ENCODE data around the gene DOCK2. TPM values are rescaled to one million over a fixed set of nuclear protein-coding genes. Genes with fewer than 3 reads are reported as not detected.

Gene DOCK2
- total RNA-seq, 1 experiment from 2014 or later = 2.2 TPM

DNA sequence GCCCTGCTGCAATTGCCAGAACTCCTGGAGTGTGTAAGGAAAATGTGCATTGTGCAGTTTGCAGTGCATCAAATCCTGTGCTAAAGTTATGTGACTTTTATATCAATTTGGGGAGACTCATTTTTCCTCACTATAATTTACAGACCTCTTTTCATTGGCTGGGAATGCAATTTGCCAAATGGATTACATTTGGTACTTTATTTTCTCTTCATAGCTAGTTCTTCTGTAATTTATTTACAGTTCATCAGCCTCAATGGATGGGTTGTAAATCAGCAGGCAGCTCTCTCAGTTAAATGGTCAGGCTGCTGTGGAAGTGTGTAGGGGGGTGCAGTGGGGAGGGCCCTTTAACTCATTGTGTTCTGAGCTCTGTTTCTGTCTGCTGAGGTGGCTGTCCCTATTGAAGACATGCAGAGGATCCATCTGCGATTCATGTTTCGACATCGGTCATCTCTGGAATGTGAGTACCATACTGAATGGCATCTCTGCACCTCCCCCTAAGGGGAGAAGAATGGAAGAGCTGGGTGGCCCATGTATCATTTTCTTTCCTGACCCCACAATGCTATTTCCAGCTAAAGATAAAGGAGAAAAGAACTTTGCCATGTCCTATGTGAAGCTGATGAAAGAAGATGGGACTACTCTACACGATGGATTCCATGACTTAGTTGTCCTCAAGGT, 74.6 kb downstream of the DOCK2 start:
- Histone ChIP-seq H3K9me3 (ENCODE audit: low read depth, low read length, poor library complexity, severe bottlenecking) (no peaks in the 10 kb centered on the region), H3K4me1 (ENCODE audit: insufficient read depth, low read length, poor library complexity, severe bottlenecking) (peaks cover 7% of the 10 kb centered on the region), H3K27me3 (replicated peaks; ENCODE audit: insufficient read depth, low read depth, low read length, poor library complexity) (no peaks in the 10 kb centered on the region), H3K4me3 (ENCODE audit: low read depth, low read length, poor library complexity, severe bottlenecking) (no peak overlapping the region), H3K27ac (ENCODE audit: low read depth, low read length, poor library complexity, severe bottlenecking) (no peak overlapping the region), H3K36me3 (ENCODE audit: insufficient read depth, low read length, poor library complexity, severe bottlenecking) (no peaks in the 10 kb centered on the region)
- POLR2A ChIA-PET (ENCODE audit: low non-redundant PET) = no interaction called here
- intact Hi-C loops (cut with micrococcal nuclease; ENCODE audit: unreplicated experiment) = no loop called here
- no TSS peak for BruUV-seq (replicated peaks)
- CTCF ChIA-PET = no interaction called here
- no peak for TF ChIP-seq EZH2 (IDR thresholded peaks at IDR 0.05; ENCODE audit: borderline replicate concordance, low read depth, low read length, poor library complexity, severe bottlenecking)
- TF ChIP-seq, protein P1, sequence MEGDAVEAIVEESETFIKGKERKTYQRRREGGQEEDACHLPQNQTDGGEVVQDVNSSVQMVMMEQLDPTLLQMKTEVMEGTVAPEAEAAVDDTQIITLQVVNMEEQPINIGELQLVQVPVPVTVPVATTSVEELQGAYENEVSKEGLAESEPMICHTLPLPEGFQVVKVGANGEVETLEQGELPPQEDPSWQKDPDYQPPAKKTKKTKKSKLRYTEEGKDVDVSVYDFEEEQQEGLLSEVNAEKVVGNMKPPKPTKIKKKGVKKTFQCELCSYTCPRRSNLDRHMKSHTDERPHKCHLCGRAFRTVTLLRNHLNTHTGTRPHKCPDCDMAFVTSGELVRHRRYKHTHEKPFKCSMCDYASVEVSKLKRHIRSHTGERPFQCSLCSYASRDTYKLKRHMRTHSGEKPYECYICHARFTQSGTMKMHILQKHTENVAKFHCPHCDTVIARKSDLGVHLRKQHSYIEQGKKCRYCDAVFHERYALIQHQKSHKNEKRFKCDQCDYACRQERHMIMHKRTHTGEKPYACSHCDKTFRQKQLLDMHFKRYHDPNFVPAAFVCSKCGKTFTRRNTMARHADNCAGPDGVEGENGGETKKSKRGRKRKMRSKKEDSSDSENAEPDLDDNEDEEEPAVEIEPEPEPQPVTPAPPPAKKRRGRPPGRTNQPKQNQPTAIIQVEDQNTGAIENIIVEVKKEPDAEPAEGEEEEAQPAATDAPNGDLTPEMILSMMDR (conservative IDR thresholded peaks at IDR 0.05; ENCODE audit: low read depth, low read length) = no peak
- no peak for DNase-seq (ENCODE audit: low spot score)

GRCh38 chr5:169712428-169712827, 75.4 kb downstream of the DOCK2 start:
- Histone ChIP-seq H3K4me1 (ENCODE audit: insufficient read depth, low read length, poor library complexity, severe bottlenecking) (peaks cover 7% of the 10 kb centered on the region), H3K4me3 (ENCODE audit: low read depth, low read length, poor library complexity, severe bottlenecking) (no peak overlapping the region), H3K9me3 (ENCODE audit: low read depth, low read length, poor library complexity, severe bottlenecking) (no peaks in the 10 kb centered on the region), H3K27me3 (replicated peaks; ENCODE audit: insufficient read depth, low read depth, low read length, poor library complexity) (no peaks in the 10 kb centered on the region), H3K36me3 (ENCODE audit: insufficient read depth, low read length, poor library complexity, severe bottlenecking) (no peaks in the 10 kb centered on the region), H3K27ac (ENCODE audit: low read depth, low read length, poor library complexity, severe bottlenecking) (no peak overlapping the region)
- DNase-seq (ENCODE audit: low spot score) = no peak
- CTCF ChIA-PET = no interaction called here
- no peak for TF ChIP-seq EZH2 (IDR thresholded peaks at IDR 0.05; ENCODE audit: borderline replicate concordance, low read depth, low read length, poor library complexity, severe bottlenecking)
- TF ChIP-seq, protein P1 (conservative IDR thresholded peaks at IDR 0.05; ENCODE audit: low read depth, low read length) = no peak
- intact Hi-C loops (cut with micrococcal nuclease; ENCODE audit: unreplicated experiment) = no loop called here
- POLR2A ChIA-PET (ENCODE audit: low non-redundant PET) = no interaction called here
- BruUV-seq (replicated peaks) = no TSS peak

GRCh38 chr5:169716287-169716686, 79.2 kb downstream of the DOCK2 start:
- ChIA-PET CTCF (no interaction called here), POLR2A (ENCODE audit: low non-redundant PET) (no interaction called here)
- intact Hi-C loops (cut with micrococcal nuclease; ENCODE audit: unreplicated experiment) = no loop called here
- TF ChIP-seq, protein P1 (conservative IDR thresholded peaks at IDR 0.05; ENCODE audit: low read depth, low read length) = no peak
- TF ChIP-seq EZH2 (IDR thresholded peaks at IDR 0.05; ENCODE audit: borderline replicate concordance, low read depth, low read length, poor library complexity, severe bottlenecking) = no peak
- Histone ChIP-seq H3K4me1 (ENCODE audit: insufficient read depth, low read length, poor library complexity, severe bottlenecking) (peaks cover 7% of the 10 kb centered on the region), H3K36me3 (ENCODE audit: insufficient read depth, low read length, poor library complexity, severe bottlenecking) (no peaks in the 10 kb centered on the region), H3K4me3 (ENCODE audit: low read depth, low read length, poor library complexity, severe bottlenecking) (no peak overlapping the region), H3K27me3 (replicated peaks; ENCODE audit: insufficient read depth, low read depth, low read length, poor library complexity) (no peaks in the 10 kb centered on the region), H3K27ac (ENCODE audit: low read depth, low read length, poor library complexity, severe bottlenecking) (no peak overlapping the region), H3K9me3 (ENCODE audit: low read depth, low read length, poor library complexity, severe bottlenecking) (no peaks in the 10 kb centered on the region)
- no TSS peak for BruUV-seq (replicated peaks)
- no peak for DNase-seq (ENCODE audit: low spot score)

All from A673 (cell line).